K562 (cell line): ENCODE results near the gene SOX30.

ENCODE experiments used
- KLF16 ChIP-seq: IDR thresholded peaks from 2 replicates; pipeline ENCODE4 v1.6.1; 2016; ENCODE audit warnings: antibody characterized with exemption
- NCOR1 ChIP-seq: fragments of 450-650 bp; IDR thresholded peaks from 2 replicates; pipeline ENCODE4 v1.6.1; 2016; ENCODE audit warnings: mild to moderate bottlenecking, moderate library complexity
- ZKSCAN8 ChIP-seq: fragments of 200-800 bp; sonication (Bioruptor generic); IDR thresholded peaks from 2 replicates; pipeline ENCODE4 v1.6.1; 2016; ENCODE audit warnings: missing genetic modification characterization, missing compliant biosample characterization
- TF ChIP-seq, protein P1 (sequence below), 3 experiments: IDR thresholded peaks in 2 of 3; conservative IDR thresholded peaks in 1 of 3; 2 replicates each; pipeline ENCODE4 v1.5.1; 2011 to 2012; ENCODE audit warnings: low read length in 3 of 3, mild to moderate bottlenecking in 3 of 3, control low read depth in 2 of 3, improper control_type of control experiment in 1 of 3, inconsistent platforms in 1 of 3, low read depth in 1 of 3, mixed read lengths in 1 of 3, moderate library complexity in 1 of 3; ENCODE audit not compliant: insufficient read depth in 2 of 3

DNA sequence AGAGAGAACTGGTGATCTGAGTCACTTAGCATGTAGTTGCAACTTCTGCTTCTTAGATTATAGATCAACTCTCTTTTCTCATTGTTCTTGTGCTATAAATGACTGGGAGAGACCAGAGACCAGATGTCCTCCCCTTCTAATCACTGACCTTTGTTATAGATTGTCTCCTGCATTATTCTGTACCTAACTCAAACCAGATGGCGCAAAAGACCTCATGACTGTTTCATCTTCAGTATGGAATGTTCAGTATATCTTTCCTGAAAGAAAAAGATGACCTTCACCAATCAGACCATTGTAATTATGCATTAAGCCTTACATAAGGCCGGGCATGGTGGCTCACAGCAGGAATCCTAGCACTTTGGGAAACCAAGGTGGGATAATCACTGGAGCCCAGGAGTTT is 46.2 kb downstream of the SOX30 start:
- TF ChIP-seq ZKSCAN8 (CRISPR knock-in tag) (no peak), KLF16 (no peak), NCOR1 (no peak)
- TF ChIP-seq, protein P1, sequence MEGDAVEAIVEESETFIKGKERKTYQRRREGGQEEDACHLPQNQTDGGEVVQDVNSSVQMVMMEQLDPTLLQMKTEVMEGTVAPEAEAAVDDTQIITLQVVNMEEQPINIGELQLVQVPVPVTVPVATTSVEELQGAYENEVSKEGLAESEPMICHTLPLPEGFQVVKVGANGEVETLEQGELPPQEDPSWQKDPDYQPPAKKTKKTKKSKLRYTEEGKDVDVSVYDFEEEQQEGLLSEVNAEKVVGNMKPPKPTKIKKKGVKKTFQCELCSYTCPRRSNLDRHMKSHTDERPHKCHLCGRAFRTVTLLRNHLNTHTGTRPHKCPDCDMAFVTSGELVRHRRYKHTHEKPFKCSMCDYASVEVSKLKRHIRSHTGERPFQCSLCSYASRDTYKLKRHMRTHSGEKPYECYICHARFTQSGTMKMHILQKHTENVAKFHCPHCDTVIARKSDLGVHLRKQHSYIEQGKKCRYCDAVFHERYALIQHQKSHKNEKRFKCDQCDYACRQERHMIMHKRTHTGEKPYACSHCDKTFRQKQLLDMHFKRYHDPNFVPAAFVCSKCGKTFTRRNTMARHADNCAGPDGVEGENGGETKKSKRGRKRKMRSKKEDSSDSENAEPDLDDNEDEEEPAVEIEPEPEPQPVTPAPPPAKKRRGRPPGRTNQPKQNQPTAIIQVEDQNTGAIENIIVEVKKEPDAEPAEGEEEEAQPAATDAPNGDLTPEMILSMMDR (IDR thresholded peaks at IDR 0.05 in 2 of 3, conservative IDR thresholded peaks at IDR 0.05 in 1 of 3; ENCODE audit: insufficient read depth in 2 of 3, low read depth in 1 of 3, low read length in 3 of 3), result no peak
